NCI-H82 (cell line): Measurements from ENCODE around the gene PSKH1.
A peak's percentile ranks its signal among the peaks of the same experiment; 100 is the strongest.
"Not testable (repeated sequence)": the region's sequence is repeated elsewhere in the genome, so short reads cannot be mapped to it uniquely, and the experiment has no call there.

Experiments
- DNase-seq: peaks from one replicate; lab custom pipeline; 2025; lab: John Stamatoyannopoulos, UW

The PSKH1 gene

GRCh38 chr16:67886387-67886786, 6.7 kb upstream of the PSKH1 start:
- peak; percentile 40 for DNase-seq

GRCh38 chr16:67888331-67888730, 4.7 kb upstream of the PSKH1 start:
- DNase-seq: peak; percentile 38

- DNase-seq: no peak
Measured at GRCh38 chr16:67892375-67892774, 679 bp upstream of the PSKH1 start.

- peak; percentile 42 for DNase-seq
Measured at GRCh38 chr16:67893743-67894399, 817 bp downstream of the PSKH1 start.

- DNase-seq: no peak
Measured at GRCh38 chr16:67897231-67897630, 4.2 kb downstream of the PSKH1 start.

- no peak for DNase-seq
Measured at GRCh38 chr16:67901734-67902133, 8.7 kb downstream of the PSKH1 start.

DNA sequence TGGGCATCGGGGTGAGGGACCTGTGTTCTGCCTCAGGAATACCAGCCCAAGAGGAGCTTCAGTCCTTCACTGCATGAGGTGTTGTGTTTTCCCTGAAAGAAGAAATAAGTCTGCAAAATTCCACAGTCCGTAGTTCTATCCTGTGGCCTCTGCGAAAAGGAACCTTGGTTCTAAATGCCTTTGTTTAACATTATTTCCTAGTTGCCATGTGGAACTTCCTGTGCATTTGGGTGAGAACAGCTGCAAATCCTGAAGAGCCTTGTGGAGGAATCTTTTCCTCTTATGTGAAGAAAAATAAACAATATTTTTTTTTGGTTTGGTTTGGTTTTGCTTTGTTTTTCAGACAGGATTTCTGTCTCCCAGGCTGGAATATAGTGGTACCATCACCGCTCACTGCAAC, 9.8 kb downstream of the PSKH1 start:
- DNase-seq: no peak

DNA sequence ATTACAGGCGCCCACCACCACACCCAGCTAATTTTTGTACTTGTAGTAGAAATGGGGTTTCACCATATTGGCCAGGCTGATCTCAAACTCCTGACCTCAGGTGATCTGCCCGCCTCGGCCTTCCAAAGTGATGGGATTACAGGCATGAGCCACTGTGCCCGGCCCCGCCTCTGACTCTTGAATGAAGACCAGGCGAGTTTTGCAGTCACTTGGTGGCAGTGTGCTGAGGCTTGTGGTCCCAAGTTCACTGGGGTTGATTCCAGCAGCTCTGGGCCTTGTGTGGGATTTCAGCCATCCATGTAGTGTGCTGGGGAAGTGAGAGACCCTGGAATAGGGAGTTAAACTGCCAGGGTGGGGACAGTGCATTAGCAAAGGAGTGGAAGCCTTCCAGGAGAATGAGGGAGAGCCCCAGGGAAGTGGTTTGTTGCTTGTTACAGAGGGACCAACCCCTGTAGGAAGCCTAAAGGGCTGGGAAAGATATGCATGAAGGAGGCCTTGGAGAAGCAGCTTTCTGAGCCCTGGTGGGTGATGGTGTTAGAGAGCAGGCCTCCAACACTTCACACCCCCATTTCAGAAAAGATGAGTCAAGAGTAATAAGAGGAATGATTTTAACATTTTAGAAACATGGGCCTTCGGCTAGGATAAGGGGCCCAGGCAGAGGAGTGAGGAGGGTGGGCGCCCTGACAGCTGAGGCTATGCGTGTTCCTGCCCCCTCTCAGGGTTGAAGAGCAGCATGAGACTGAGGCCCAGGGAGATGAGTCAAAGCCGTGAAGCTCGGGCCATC, 14.5 kb downstream of the PSKH1 start:
- DNase-seq: peak; percentile 45

DNA sequence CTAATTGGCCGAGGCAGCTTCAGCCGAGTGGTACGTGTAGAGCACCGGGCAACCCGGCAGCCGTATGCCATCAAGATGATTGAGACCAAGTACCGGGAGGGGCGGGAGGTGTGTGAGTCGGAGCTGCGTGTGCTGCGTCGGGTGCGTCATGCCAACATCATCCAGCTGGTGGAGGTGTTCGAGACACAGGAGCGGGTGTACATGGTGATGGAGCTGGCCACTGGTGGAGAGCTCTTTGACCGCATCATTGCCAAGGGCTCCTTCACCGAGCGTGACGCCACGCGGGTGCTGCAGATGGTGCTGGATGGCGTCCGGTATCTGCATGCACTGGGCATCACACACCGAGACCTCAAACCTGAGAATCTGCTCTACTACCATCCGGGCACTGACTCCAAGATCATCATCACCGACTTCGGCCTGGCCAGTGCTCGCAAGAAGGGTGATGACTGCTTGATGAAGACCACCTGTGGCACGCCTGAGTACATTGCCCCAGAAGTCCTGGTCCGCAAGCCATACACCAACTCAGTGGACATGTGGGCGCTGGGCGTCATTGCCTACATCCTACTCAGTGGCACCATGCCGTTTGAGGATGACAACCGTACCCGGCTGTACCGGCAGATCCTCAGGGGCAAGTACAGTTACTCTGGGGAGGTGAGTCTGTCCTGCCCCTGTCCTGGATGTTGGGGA, 16.1 kb downstream of the PSKH1 start:
- DNase-seq: no peak

- DNase-seq: no peak
Measured at GRCh38 chr16:67910158-67910557, 17.1 kb downstream of the PSKH1 start.

DNA sequence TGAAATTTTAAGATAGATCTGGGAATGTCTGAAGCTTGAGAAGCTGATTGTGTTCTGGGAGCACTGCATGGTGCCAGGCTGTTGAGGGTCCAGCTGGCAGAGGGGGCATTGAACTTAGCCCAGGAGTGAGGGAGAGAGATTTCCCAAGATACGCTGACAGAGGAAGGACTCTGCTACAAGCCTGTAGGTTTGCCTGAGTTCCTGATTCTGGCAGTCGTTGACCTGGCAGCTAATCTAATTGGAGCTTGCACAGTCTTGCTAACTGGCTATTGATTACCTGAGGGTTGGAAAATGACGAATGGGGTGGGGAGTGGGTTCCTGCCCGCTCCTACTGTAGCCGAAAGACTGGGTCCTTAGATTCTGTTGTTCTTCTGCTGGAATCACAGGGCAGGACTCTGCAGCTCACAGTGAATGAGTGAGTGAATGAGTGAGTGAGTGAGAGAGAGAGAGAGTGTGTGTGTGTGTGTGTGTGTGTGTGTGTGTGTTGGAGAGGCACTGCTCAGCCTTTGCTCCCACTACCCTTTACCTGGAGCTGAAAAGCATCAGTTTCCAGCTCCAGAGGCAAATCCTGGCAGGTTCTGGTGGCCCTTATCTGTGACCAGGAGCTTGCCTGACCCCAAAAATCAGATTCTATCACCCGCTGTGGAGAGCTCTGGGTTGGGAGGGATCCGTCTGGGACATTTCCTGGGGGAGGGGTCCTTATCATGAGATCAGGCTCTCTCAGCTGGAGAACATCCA, 21.9 kb downstream of the PSKH1 start:
- DNase-seq: no peak

DNA sequence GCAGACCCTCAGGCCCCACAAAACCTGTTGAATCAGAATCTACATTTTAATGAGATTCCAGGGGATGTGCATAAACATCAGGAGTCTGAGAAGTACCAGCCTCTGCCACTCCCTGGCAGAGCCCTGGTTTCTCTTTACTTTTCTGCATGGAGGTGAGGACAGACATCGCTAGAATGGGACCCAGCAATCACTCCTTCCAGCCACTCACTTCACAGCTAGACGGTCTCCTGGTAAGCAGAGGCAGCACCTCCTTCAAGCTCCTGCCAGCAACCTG, 22.4 kb downstream of the PSKH1 start:
- DNase-seq: not testable (repeated sequence)

DNA sequence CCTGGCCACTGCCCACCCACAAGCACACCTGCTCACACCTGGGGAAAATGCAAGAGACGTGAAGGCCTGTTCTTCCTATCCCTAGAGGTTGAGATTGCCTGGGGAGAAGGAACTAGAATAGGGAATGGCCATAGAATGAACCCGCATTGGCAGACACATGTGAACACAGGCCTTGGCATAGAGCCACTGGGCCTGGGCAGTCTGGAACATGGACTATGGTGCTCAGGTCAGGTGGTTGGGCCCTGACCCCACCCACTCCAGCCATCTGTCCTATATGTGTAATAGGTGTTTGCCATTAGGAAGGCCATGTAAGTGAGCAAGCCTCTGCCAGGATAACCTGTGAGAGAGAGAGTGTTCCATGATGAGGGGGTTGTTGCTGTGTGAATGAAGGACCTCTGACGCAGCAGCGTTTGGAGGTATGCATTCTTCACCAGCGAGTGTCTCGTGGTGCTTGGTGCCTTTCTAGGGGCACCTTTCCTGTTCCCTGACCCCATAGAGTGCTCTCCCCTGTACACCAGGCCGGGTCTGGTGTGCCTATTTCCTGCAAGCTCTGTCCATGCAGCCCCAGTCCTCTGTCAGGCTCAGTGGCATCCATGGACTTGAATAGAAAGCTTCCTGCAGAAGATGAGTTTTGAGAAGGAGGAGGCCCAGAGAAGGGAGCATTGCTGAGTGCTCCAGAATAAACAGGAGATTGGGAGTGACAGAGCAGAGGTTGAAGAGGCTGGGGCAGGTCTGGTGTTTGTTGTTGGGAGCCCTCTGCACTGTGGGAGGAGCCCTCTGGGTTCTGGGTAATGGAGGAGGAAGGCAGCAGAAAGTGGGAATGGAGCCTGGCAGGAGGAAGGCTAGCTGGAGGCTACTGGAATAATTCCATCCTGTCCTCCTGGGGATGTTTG, 23.0 kb downstream of the PSKH1 start:
- DNase-seq: no peak

- DNase-seq: no peak
Measured at GRCh38 chr16:67917140-67917851, 24.2 kb downstream of the PSKH1 start.

DNA sequence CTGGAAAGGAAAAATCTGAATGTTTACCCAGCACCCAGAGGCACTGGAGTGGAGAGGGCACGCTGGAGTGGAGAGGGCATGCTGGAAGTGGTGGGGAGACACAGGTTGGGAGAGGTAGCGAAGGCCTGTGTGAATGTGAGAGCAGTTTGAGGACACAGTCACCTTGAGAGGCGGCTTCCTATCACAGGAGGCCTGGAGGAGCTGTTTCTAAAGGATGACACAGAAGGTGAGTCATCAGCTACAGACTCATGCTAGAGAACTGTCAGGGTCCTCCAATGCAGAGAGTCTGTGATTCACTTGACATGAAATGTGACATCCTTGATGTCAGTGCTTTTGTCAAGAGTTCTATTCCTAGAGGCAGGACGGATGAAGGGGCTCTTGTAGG, 24.8 kb downstream of the PSKH1 start:
- no peak for DNase-seq

GRCh38 chr16:67919622-67920221, 26.7 kb downstream of the PSKH1 start:
- no peak for DNase-seq

DNA sequence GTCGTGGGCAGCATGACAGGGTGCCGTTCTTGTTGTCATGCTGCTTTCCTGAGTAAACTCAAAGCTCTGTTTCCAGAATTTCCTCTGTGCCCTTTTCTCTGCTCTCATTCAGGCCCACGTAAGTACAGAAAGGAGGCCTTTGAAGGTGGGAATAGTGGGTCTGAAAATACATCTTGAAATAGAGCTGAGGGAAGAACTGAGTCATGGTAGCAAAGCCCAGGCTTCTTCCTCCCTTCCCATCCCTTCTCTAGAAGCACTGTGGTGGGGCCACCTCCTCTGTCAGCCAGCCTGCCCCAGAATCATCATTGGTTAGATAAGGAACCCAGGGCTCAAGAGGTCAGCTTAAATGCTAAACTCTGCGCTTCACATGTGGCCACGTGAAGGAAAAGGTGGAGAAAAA, 29.2 kb downstream of the PSKH1 start:
- DNase-seq: no peak

GRCh38 chr16:67922740-67923139, 29.7 kb downstream of the PSKH1 start:
- no peak for DNase-seq

DNA sequence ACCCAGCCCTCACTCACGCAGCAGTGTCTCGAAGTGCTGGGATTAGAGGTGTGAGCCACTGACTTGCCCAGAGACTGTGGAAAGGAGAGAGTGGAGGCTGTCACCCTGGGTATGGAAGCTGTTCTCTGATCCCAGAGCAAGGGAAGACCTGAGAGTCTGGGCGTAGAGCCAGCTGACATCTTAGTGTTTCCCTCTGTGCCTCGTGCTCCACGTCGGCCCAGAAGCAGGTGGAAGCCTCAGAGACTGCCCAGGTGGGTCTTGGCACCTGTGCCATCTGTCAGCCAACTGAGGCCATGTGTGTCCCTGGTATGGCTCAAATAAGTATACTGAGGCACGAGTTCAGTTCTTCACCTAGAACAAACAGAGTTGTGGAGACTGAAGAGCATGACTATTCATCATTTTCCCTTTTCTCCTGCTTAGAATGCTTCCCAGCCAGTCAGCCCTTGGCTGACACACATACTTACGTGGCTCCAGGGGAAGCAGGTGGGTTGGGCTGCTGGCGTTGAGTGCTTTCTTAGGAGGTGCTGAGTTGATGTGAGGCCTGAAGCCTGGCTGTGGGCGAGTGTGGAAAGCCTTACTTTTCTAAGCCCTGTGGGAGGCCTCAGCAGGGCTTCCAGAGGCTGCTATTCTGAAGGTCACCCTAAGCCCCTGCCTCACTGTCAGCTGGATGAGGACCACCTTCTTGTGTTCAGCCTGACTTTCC, 30.5 kb downstream of the PSKH1 start:
- no peak for DNase-seq
